GM13976 (cell line): ENCODE data around the gene OR10J1.

Experiments
- DNase-seq: peaks from one replicate; pipeline ENCODE4 v3.0.0; 2012; ENCODE audit warnings: low spot score
- in situ Hi-C: fragments of 300-500 bp; cut with MboI; formaldehyde crosslinking; loops from one replicate; pipeline ENCODE4 v1.12.0; 2022; ENCODE audit warnings: low sequenced_read_pairs, mixed read lengths, inconsistent platforms; ENCODE audit not compliant: unreplicated experiment
- TF ChIP-seq, protein P1 (sequence below): IDR thresholded peaks from 2 replicates; pipeline ENCODE4 v1.5.1; 2012; ENCODE audit warnings: borderline replicate concordance, mild to moderate bottlenecking; ENCODE audit not compliant: insufficient read depth; ENCODE audit errors: extremely low read depth, missing control alignments, control extremely low read depth

Gene OR10J1

DNA sequence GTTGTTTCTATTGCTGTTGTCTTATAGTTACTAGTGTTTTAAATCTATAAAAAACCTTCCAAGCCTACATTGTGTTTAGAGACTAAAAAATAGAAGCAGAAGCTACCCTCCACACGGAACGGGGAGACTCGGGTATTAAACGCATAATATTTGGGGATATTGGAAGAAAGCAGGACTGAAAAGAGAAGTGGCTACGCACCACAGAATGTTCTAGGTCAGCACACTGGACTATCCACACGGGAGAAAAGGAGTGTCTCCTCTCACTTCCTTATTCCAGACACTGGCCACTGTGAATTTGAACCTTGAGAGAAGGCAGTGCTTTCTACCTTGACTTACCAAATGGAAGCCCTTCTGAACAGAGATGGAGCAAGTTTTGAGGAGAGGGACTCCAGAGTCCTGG is 8.5 kb upstream of the OR10J1 start:
- no peak for DNase-seq
- in situ Hi-C loops: no loop called here
- TF ChIP-seq, protein P1, sequence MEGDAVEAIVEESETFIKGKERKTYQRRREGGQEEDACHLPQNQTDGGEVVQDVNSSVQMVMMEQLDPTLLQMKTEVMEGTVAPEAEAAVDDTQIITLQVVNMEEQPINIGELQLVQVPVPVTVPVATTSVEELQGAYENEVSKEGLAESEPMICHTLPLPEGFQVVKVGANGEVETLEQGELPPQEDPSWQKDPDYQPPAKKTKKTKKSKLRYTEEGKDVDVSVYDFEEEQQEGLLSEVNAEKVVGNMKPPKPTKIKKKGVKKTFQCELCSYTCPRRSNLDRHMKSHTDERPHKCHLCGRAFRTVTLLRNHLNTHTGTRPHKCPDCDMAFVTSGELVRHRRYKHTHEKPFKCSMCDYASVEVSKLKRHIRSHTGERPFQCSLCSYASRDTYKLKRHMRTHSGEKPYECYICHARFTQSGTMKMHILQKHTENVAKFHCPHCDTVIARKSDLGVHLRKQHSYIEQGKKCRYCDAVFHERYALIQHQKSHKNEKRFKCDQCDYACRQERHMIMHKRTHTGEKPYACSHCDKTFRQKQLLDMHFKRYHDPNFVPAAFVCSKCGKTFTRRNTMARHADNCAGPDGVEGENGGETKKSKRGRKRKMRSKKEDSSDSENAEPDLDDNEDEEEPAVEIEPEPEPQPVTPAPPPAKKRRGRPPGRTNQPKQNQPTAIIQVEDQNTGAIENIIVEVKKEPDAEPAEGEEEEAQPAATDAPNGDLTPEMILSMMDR: no peak

DNA sequence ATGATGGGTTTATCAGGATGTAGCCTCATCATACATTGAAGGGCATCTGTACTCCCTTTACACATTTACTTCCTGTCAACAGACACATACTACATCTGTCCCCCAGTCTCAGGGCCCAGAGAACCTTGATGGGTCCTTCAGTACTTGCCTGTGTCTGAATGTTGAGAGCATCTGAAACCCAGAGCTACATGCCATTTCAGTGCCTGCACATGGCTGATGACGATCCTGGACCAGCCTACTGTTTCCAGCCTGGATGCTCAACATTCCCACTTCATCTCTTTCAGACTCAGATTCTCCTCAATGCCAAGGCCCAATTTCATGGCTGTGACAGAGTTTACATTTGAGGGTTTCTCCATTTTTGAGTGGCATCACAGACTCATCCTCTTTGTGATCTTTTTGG is 7.6 kb upstream of the OR10J1 start, which contains the start of gene OR10J4:
Gene OR10J4 (plus strand): TSS at position 301 of the 400 bp plus-strand sequence.
- no peak for DNase-seq
- in situ Hi-C loops: no loop called here
- TF ChIP-seq, protein P1: no peak

DNA sequence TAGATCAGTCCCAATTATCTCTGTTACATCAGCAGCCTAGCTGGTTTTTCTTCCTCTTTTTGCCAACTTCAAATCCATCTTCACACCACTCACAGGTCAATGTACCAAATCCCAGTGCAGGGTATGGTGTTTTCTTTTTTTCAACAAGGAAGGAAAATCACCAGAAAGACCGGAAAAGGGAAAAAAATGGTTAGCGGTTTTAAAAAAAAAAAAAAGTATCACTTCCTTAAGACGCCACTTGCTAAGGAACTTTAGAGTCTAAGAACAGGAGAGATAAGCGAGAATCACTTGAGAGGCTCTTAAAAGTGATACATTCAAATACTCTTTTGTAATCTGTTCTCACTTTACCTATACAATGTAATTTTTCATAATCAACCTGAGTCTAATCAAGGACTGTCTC is 3.1 kb upstream of the OR10J1 start:
- TF ChIP-seq, protein P1: no peak
- DNase-seq: no peak
- in situ Hi-C loops: no loop called here

DNA sequence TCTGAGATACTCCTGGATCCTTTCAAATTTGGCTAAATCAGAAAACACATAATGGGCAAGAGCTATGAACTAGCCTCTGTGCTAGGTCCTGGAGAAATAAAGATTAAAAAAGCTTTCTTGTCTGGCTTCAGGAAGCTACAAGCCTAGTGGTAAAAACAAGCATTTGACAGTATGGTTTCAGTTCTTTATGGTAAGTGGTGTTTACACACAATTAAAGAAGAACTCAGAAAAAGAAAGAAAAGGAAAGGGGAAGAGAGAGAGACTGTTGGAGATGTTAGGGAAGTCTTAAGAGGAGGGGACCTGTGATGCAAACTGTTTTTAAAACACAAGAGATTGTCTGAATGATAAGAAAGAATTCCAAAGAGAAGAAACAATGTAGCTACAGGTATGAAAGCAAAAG is 1.8 kb downstream of the OR10J1 start:
- in situ Hi-C loops: loop anchor here (10.0 kb wide), 1 partner anchor 63 kb away; no protein-coding TSS in a partner anchor
- TF ChIP-seq, protein P1: no peak
- no peak for DNase-seq

GRCh38 chr1:159442428-159442827 is 2.9 kb downstream of the OR10J1 start:
- no peak for DNase-seq
- in situ Hi-C loops: loop anchor here (10.0 kb wide), 1 partner anchor 62 kb away; no protein-coding TSS in a partner anchor
- TF ChIP-seq, protein P1: no peak

GRCh38 chr1:159443066-159443750 is 3.7 kb downstream of the OR10J1 start:
- in situ Hi-C loops: loop anchor here (10.0 kb wide), 1 partner anchor 62 kb away; no protein-coding TSS in a partner anchor
- DNase-seq: no peak
- TF ChIP-seq, protein P1: no peak

GRCh38 chr1:159444511-159444910 is 5.0 kb downstream of the OR10J1 start:
- TF ChIP-seq, protein P1: no peak
- DNase-seq: no peak
- in situ Hi-C loops: loop anchor here (10.0 kb wide), 1 partner anchor 60 kb away; no protein-coding TSS in a partner anchor
